GM18907 (cell line): ENCODE data around the gene ZNF230.
A peak's percentile ranks its signal among the peaks of the same experiment; 100 is the strongest.

ENCODE experiments used
- ATAC-seq: cut with Tn5 transposase; IDR thresholded peaks from one replicate; pipeline ENCODE4 v1.9.1; 2021; ENCODE audit warnings: mild to moderate bottlenecking, moderate library complexity; ENCODE audit not compliant: unreplicated experiment

Gene ZNF230

DNA sequence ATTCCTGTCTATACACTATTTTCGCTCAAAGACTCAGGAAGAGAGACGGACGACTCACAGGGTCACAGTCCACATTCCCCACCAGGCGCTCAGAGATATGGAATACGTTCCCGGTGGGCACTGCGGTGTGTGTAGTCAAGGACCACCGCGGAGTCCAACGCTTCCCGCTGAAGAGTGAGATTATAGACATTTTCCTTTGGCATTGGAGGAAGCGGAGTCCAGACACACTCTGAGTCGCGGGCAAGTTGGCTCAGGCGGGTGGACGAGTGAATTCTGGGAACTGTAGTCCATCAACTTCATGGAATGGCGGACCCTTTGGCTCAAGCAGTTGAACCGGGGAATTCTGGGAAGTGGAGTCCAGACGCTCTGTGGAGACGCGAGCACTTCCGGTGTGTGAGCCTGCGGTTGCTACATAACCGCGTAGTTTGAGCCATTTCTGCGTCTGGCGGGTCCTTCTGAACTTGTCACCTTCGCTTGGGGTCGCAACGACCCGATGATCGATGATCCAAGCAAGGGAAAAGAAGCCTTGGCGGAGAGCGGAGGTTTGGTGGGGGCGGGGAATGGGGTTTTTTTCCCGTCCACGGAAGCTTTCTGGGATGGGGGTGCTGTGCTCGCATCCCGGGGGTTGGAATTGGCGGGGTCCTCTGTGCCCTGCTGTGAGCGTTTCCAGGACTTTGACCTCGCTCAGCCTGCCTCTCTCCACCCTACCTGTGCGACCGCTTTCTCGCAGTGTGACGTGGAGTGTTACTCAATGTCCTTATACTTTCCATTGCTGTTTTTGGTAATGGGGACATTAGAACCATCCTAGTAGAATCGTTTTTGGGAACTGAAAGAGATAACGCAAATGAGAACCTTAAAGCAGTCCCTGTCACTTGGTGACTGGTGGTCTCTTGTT lies at the start of gene ZNF230:
TSS of gene ZNF230 (plus strand) at position 392 of the 895 bp plus-strand sequence. CDS start 4,122 bp downstream, outside the sequence.
- ATAC-seq: peak; percentile 90

DNA sequence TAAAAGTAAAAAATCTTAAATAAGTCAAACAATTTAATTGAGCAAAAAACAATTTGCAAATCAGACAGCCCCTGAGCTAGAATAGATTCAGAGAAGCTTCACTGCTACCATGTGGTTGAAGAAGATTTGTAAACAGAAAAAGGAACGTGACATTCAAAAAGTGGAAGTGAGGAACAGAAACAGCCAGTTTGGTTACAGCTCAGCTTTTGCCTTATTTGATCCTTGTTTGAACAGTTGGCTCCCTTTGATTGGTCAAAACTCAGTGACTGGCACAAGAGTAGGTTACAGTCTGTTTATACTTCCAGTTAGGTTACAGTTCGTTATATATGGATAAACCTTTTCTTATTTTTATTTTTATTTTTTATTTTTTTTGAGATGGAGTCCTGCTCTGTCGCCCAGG lies 45.9 kb upstream of the ZNF230 start:
- ATAC-seq: no peak

DNA sequence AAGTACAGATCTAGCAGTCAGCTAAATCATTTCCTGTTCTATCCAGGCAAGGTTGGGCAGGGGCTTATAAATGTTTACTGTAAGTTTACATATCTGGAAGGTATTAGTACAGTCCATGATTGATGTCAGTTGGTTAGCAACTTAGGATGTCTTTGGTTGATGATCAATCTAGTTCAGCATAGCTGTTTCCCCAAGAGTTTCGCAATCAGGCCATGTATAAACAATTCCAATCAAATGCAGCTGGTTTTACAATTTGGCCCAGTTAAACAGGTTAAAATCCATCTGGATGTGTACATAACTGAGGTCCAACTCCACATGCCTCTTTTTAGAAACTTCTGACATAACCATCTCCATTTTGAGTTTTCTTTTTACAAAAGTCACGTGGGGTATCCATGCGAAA lies 44.9 kb upstream of the ZNF230 start:
- ATAC-seq: no peak

DNA sequence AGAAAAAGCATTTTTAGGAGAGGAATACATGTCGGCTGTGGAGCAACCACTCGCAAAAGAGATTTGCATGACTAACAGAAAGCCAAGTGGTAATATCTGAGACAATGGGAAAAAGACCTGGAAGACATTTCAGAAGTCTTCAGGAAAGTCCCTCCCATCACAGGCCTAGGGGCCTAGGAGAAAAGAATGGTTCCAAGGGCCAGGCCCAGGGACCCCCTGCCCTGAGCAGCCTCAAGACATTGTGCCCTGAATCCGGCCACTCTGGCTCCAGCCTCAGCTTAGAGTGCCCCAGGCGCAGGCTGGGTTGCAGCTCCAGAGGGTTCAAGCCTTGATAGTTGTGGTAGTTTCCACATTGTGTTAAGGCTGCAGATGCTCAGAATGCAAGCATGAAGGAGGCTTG lies 42.3 kb upstream of the ZNF230 start:
- ATAC-seq: no peak

DNA sequence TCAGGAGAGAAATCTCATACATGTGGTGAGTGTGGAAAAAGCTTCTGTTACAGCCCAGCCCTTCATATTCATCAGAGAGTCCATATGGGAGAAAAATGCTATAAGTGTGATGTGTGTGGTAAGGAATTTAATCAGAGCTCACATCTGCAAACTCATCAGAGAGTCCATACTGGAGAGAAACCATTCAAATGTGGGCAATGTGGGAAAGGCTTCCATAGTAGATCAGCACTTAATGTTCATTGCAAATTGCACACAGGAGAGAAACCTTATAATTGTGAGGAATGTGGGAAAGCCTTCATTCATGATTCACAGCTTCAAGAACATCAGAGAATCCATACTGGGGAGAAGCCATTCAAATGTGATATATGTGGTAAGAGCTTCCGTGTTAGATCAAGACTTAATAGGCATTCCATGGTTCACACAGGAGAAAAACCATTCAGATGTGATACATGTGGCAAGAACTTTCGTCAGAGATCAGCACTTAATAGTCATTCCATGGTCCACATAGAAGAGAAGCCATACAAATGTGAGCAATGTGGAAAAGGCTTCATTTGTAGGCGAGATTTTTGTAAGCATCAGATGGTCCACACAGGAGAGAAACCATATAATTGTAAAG lies 36.6 kb upstream of the ZNF230 start:
- ATAC-seq: no peak

DNA sequence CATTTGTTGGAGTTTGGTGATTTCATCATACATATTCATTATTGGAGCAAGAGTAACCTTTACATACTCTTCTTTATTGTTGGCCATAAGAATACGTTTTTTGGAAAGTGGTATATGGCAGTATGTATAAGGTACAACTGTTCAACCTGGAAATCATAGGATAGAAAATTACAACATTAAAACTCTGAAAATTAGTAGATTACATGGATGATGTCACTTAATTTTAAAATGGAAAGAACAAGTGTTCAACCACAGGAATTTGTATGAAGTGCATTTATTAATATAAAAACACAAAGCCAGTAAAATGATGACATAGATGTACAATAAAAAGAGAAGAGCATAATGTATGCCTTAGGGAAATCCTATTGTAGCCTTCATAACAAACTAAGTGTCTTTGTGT lies 26.0 kb upstream of the ZNF230 start:
- ATAC-seq: no peak

DNA sequence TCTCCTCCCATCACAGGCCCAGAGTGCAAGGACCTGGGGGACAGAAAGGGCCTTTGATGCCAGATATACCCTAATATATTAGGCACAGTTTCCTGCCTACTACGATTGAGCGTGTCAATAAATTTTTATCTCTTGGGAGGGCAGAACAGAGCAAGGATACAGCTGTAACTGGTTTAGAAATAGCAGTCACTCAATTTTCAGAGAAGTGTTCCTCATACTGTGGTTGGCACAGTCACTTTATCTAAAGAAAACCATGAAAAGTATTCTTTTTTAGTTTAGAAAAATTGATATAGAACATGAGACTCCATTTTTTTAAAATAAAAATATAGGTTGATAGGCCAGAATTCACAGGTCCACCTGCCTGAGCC lies 19.2 kb upstream of the ZNF230 start:
- ATAC-seq: peak; percentile 12

DNA sequence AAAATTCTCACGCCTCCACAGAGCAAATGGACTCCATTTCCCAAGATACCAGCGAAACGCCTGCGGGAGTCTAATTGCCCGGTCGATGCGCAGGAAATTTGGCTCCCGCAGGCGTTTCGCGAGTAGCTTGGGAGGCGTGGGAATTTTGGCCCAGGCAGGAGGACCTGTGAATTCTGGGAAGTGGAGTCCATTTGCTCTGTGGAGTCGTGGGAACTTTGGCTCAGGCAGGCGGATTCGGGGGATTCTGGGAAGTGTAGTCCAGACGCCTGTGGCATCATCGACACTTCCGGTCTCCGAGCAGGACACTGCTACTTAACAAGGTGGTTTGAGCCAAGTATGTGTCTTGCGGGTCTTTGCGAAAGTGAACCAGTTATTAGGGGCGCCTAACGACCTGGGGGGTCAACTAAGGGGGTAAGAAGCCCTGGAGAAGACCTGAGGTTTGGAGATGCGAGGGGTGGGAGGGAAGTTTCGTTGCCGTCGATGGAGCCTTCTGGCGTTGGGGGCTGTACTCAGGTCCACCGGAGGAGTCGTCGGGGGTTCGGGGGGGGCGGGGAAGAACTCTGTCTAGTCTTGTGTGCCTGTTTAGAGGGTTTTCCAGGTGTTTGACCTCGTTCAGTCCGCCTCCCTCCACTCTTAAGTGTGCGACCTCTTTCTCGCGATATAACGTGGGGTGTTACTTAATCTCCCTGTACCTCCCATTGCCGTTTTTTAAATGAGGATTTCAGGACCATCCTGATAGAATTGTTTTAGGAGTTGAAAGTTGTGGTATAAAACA lies 18.7 kb upstream of the ZNF230 start, which contains the start of gene ZNF155:
TSS of gene ZNF155 (plus strand) at position 277 of the 775 bp plus-strand sequence. CDS start 4,356 bp downstream, outside the sequence.
- ATAC-seq: peak; percentile 87

DNA sequence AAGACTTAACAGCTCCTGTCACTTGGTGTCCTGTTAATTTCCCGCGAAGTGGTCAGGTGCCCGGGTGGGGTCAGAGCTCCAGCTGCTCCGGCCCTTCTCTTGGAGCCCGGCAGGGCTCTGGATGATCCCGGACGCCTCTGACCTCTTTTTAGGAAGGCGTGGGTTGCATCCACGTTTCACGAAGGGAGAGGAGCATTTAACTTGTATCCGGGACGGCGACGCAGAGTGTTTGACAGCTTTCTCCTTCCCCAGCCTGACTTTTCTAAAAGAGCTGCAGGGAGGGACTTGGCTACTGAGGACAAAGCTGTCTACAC lies 18.1 kb upstream of the ZNF230 start:
- ATAC-seq: peak; percentile 17

DNA sequence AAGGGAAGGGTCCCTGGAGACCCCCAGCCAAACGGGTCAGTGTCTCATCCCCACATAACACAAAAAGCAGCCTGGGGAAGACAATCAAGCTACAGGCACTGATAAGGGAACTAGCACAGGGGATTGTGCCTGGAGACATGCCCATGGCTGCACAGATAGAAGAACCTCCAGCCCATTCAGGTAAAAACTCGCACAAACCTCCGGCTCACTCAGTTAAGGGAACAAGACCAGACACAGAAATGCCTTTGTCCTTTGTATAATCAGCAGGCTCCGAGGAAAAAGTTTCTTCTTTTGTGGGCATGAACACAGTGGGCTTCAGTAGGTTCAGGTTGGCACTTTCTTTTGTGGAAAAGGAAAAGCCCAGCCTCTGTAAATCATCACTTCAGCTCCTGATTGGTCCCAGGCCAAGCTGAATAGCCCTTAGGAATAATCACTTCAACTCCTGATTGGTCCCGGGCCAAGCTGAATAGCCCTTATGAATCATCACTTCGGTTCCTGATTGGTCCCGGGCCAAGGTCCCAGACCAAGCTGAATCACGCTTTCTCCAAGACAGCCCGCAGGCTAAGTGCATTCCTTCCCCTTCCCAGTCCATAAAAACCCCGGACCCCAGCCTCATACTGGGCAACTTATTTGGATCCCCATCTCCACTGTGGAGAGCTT lies 5.0 kb upstream of the ZNF230 start:
- no peak for ATAC-seq

DNA sequence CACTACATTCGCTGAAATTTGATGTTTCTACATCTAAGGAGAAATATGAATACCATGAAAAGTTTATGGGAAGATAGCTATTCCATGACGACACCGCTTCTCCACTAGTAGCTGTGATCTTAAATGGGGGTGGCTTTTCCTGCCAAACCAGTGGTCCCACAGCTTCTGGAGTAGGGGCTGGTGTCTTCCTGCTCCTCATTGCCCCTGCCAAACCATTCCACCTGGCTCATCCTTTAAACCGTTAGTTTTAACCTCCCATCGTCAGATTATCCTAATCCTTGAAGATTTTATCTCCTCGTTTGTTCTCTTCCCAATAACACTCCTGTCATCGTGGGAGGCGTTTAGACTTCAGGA lies 568 bp upstream of the ZNF230 start:
- no peak for ATAC-seq

DNA sequence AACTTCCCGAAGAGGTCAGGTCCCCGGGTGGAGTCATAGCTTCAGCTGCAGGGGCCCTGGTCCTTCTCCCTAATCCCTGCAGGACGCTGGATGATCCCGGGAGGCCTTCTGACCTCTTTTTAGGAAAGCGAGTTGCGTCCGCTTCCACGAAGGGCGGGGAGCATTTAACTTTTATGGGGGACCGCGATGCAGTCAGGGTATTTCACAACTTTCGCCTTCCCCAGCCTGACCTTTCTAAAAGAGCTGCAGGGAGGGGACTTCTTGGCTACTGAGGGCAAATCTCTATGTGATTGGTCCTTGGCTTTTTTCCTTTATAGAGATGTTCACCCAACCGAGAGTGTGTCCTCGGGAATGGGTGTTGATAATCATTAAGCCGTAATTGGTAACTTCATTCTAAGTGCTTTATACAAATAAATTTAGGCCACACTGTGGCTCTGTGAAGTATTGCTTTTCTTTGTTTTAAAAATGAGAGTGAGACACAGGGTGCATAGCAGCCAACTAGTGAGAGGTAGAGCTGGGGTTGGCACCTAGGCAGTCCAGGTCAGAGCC lies 778 bp downstream of the ZNF230 start:
- no peak for ATAC-seq

DNA sequence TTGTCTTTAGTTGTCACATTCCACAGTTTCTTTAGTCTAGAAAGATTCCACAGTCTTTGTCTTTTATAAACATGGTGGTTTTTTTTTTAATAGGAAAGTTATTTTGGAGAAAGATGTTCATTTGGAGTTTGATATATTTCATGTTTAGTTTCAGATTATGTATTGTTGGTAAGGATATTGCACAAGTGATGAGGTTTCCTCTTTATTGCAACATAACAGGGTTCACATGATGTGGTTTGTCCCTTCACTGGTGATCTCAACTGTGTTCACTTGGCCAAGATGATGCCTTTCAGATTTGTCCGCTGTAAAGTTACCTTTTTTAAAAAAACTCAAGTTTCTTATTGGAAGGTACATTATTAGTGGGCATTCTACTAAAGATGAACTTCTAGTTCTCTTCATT lies 3.2 kb downstream of the ZNF230 start:
- ATAC-seq: no peak

DNA sequence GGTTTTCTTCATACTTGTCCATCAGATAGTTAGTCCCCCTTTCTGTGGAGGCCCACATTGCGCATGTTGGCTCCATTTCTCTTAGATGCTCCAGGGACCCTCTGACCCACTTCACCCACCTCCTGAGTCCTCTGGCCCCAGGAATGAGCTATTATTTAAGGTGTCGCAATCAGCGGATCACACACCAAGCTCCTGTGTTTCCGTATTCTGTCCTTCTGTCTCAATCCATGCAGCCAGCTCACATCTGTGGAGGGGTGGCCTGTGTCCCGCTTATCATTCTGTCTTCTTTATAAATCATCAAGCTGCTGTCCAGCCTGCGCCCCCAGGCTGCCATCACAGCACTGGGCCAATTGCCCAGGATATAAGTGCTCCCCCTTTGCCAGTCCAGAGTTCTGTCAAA lies 4.7 kb downstream of the ZNF230 start:
- no peak for ATAC-seq

DNA sequence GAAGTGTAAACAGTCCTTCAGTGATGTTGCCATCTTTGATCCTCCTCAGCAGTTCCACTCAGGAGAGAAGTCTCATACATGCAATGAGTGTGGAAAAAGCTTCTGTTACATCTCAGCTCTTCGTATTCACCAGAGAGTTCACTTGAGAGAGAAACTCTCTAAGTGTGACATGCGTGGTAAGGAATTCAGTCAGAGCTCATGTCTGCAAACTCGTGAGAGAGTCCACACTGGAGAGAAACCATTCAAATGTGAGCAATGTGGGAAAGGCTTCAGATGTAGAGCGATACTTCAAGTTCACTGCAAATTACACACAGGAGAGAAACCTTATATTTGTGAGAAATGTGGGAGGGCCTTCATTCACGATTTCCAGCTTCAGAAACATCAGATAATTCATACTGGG lies 7.7 kb downstream of the ZNF230 start:
- no peak for ATAC-seq

DNA sequence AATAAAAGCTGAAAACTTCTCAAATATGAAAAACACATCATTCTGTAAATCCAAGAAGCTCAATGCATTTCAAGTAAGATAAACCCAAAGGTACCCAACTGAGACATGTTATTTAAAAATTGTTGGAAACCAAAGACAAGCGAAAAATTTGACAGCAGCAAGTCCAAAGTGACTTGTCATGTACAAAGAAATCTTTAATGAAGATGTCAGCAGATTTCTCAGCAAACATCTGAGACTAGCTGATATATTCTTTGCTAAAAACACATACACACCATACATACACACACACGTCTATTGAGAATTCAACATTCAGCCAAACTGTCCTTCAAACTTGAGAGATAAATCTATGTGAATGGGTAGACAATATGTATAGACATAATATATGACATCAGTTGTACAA lies 16.7 kb downstream of the ZNF230 start:
- no peak for ATAC-seq

DNA sequence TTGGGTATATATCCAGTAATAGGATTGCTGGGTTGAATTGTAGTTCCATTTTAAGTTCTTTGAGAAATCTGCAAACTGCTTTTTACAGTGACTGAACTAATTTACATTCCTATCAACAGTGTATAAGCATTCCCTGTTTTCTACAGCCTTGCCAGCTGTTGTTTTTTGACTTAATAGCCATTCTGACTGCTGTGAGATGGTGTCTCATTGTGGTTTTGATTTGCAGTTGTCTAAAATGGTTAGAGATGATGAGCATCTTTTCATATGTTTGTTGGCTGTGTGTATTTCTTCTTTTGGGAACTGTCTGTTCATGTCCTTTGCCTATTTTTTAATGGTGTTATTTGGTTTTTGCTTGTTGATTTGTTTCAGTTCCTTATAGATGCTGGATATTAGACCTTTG lies 18.5 kb downstream of the ZNF230 start:
- ATAC-seq: no peak

DNA sequence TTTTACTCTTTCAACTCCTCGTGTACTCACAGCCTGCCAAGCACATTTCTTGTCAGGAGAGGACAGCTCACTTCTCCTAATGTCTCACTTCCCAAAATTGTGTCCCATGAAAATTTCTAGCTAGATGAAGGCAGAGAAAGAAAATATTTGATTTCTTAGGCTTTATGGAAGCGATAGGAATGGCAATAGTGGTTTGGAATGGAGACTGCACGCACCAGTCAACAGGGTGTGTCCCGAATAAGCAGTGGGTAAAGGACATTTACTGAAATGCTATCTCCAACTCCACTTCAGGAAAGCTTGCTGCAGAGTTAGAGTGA lies 22.1 kb downstream of the ZNF230 start:
- no peak for ATAC-seq

DNA sequence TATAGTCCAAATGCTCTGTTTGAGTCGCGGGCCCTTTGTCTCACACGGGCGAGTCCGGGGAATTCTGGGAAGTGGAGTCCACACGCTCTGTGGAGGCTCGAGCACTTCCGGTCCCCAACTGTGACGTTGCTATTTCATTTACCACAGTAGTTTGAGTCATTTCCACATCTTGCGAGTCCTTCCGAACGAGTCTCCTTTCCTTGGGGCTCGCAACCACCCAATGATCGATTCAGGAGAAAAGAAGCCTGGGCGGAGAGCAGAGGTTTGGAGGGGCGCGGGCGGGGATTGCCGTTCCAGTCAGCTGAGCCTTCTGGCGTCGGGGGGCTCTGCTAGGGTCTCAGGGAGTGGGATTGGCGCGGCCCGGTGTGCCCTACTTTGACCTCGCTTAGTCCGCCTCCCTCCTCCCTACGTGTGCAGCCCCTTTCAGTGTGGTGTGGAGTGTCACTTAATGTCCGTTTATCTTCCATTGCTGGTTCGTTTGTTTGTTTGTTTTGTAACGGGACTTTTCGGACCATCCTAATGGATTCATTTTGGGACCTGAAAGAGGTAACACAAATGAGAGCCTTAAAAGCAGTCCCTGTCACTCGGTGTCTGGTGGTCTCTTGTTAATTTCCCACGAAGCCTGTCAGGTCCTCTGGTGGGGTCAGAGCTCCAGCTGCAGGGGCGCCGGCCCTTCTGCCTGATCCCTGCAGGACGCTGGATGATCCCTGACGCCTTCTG lies 22.6 kb downstream of the ZNF230 start, which contains the start of gene ZNF222:
TSS of gene ZNF222 (plus strand) at position 163 of the 720 bp plus-strand sequence. CDS start at position 221, 58 bp downstream.
- peak; percentile 93 for ATAC-seq

DNA sequence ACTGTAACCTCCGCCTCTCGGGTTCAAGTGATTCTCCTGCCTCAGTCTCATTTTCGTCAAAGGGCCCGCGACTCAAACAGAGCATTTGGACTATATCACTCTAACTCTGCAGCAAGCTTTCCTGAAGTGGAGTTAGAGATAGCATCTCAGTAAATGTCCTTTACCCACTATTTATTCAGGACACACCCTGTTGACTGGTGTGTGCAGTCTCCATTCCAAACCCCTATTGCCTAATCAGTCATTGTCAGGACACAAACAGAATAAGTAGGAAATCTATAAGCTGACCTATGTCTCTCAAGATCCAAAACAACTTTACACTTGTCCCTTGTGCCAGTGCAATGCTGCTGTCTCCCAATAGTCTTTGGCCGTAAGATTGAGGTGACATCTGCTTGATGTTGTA lies 23.9 kb downstream of the ZNF230 start:
- no peak for ATAC-seq
